Measurements from ENCODE around the gene ELAVL2.

- TF ChIP-seq ELF4 (IDR thresholded peaks at IDR 0.05), result no peak
- no peak for TF ChIP-seq ARNT (IDR thresholded peaks at IDR 0.05)
- no peak for TF ChIP-seq NFRKB (IDR thresholded peaks at IDR 0.05)
- TF ChIP-seq FOXA1 (IDR thresholded peaks at IDR 0.05), result no peak
- TF ChIP-seq FOXK2 (IDR thresholded peaks at IDR 0.05), result no peak
- no peak for TF ChIP-seq BHLHE40 (IDR thresholded peaks at IDR 0.05; ENCODE audit: borderline replicate concordance)
- TF ChIP-seq L3MBTL2 (conservative IDR thresholded peaks at IDR 0.05), result no peak
- TF ChIP-seq FOXM1 (IDR thresholded peaks at IDR 0.05; ENCODE audit: borderline replicate concordance), result no peak
- no peak for TF ChIP-seq PKNOX1 (IDR thresholded peaks at IDR 0.05)
- TF ChIP-seq TARDBP (IDR thresholded peaks at IDR 0.05), result no peak
- TF ChIP-seq ZNF384 (IDR thresholded peaks at IDR 0.05), result no peak
- no peak for TF ChIP-seq SP1 (IDR thresholded peaks at IDR 0.05)
- no peak for TF ChIP-seq CTBP1 (IDR thresholded peaks at IDR 0.05; ENCODE audit: borderline replicate concordance)
- TF ChIP-seq SUZ12 (IDR thresholded peaks at IDR 0.05), result no peak
These were observed 50.5 kb downstream of the ELAVL2 start for GRCh38 chr9:23775549-23775948.
